Suprapubic skin (tissue), 4 donors: ENCODE data around the gene TAS1R3. TPM values are rescaled to one million over a fixed set of nuclear protein-coding genes. Genes with fewer than 3 reads are reported as not detected.

ENCODE experiments used
- DNase-seq, 2 donors: peaks; one replicate each; pipeline ENCODE4 v3.0.0-alpha.2; 2019; ENCODE audit warnings: low spot score in 2 of 2
- H3K27ac ChIP-seq: fragments of 200-600 bp; sonication (generic); one replicate; pipeline ENCODE4 v1.5.1; 2019
- H3K27me3 ChIP-seq: fragments of 200-600 bp; sonication (generic); one replicate; pipeline ENCODE4 v1.5.1; 2019
- H3K36me3 ChIP-seq: fragments of 200-600 bp; sonication (generic); one replicate; pipeline ENCODE4 v1.5.1; 2019
- H3K4me1 ChIP-seq: fragments of 200-600 bp; sonication (generic); one replicate; pipeline ENCODE4 v1.5.1; 2019
- H3K4me3 ChIP-seq: fragments of 200-600 bp; sonication (generic); one replicate; pipeline ENCODE4 v1.5.1; 2019; ENCODE audit warnings: mild to moderate bottlenecking
- H3K9me3 ChIP-seq: fragments of 200-600 bp; sonication (generic); one replicate; pipeline ENCODE4 v1.5.1; 2019
- EP300 ChIP-seq: sonication (generic); formaldehyde crosslinking; IDR thresholded peaks from one replicate; pipeline ENCODE4 v1.6.1; 2017; ENCODE audit warnings: antibody characterized with exemption
- POLR2A ChIP-seq, 2 donors: fragments of 450-650 bp; IDR thresholded peaks; one replicate each; pipeline ENCODE4 v1.6.1; 2017; ENCODE audit warnings: antibody characterized with exemption in 2 of 2, mild to moderate bottlenecking in 2 of 2, moderate library complexity in 2 of 2
- POLR2AphosphoS5 ChIP-seq, 3 donors: sonication (generic); formaldehyde crosslinking; IDR thresholded peaks; one replicate each; pipeline ENCODE4 v1.6.1; 2017; ENCODE audit warnings: antibody characterized with exemption in 3 of 3
- WGBS: methylation state at CpG from one replicate; pipeline ENCODE4 v1.1.5; 2018; 5-methylcytosine and 5-hydroxymethylcytosine counted together
- total RNA-seq, 4 donors: library from RNA; depleted of rRNA; stranded (reverse); fragments of >200 nt; gene quantifications; one replicate each; pipeline ENCODE4 v1.1.0, GENCODE V29; 2016
- TF ChIP-seq, protein P1 (sequence below), 2 donors: fragments of 200-600 bp in 1 of 2; fragments of 450-650 bp in 1 of 2; sonication (generic) in 1 of 2; IDR thresholded peaks; one replicate each; pipeline ENCODE4 v1.5.1; 2016 to 2019; ENCODE audit warnings: antibody characterized with exemption in 2 of 2, mild to moderate bottlenecking in 1 of 2, moderate library complexity in 1 of 2

TAS1R3 gene
- total RNA-seq = 1 to 10 TPM in 1 of 4 donors, under 1 TPM in 3; 0.56 to 1.8 (median 0.82) TPM

DNA sequence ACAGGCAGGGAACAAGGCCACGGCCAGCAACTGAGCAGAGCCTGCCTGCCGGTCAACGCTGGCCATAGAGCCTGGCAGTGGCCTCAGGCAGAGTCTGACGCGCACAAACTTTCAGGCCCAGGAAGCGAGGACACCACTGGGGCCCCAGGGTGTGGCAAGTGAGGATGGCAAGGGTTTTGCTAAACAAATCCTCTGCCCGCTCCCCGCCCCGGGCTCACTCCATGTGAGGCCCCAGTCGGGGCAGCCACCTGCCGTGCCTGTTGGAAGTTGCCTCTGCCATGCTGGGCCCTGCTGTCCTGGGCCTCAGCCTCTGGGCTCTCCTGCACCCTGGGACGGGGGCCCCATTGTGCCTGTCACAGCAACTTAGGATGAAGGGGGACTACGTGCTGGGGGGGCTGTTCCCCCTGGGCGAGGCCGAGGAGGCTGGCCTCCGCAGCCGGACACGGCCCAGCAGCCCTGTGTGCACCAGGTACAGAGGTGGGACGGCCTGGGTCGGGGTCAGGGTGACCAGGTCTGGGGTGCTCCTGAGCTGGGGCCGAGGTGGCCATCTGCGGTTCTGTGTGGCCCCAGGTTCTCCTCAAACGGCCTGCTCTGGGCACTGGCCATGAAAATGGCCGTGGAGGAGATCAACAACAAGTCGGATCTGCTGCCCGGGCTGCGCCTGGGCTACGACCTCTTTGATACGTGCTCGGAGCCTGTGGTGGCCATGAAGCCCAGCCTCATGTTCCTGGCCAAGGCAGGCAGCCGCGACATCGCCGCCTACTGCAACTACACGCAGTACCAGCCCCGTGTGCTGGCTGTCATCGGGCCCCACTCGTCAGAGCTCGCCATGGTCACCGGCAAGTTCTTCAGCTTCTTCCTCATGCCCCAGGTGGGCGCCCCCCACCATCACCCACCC, at the start of gene TAS1R3:
Gene TAS1R3, plus strand, starts transcription at position 213 of the 898 bp plus-strand sequence. Its CDS starts 66 bp downstream, at position 279.
- Histone ChIP-seq H3K36me3 (peaks cover 29% of the 10 kb centered on the region), H3K27ac (no peak within 1 kb of the TSS), H3K27me3 (no peaks in the 10 kb centered on the region), H3K9me3 (no peaks in the 10 kb centered on the region), H3K4me3 (no peak within 1 kb of the TSS), H3K4me1 (peaks cover 46% of the 10 kb centered on the region)
- DNase-seq = no peak
- 35% methylated on average over 17 of the region's 41 CpGs for WGBS
- TF ChIP-seq POLR2AphosphoS5 (IDR thresholded peaks at IDR 0.05) = no peak
- TF ChIP-seq POLR2A (IDR thresholded peaks at IDR 0.05) = no peak
- TF ChIP-seq EP300 = no peak
- TF ChIP-seq, protein P1, sequence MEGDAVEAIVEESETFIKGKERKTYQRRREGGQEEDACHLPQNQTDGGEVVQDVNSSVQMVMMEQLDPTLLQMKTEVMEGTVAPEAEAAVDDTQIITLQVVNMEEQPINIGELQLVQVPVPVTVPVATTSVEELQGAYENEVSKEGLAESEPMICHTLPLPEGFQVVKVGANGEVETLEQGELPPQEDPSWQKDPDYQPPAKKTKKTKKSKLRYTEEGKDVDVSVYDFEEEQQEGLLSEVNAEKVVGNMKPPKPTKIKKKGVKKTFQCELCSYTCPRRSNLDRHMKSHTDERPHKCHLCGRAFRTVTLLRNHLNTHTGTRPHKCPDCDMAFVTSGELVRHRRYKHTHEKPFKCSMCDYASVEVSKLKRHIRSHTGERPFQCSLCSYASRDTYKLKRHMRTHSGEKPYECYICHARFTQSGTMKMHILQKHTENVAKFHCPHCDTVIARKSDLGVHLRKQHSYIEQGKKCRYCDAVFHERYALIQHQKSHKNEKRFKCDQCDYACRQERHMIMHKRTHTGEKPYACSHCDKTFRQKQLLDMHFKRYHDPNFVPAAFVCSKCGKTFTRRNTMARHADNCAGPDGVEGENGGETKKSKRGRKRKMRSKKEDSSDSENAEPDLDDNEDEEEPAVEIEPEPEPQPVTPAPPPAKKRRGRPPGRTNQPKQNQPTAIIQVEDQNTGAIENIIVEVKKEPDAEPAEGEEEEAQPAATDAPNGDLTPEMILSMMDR (IDR thresholded peaks at IDR 0.05) = no peak

DNA sequence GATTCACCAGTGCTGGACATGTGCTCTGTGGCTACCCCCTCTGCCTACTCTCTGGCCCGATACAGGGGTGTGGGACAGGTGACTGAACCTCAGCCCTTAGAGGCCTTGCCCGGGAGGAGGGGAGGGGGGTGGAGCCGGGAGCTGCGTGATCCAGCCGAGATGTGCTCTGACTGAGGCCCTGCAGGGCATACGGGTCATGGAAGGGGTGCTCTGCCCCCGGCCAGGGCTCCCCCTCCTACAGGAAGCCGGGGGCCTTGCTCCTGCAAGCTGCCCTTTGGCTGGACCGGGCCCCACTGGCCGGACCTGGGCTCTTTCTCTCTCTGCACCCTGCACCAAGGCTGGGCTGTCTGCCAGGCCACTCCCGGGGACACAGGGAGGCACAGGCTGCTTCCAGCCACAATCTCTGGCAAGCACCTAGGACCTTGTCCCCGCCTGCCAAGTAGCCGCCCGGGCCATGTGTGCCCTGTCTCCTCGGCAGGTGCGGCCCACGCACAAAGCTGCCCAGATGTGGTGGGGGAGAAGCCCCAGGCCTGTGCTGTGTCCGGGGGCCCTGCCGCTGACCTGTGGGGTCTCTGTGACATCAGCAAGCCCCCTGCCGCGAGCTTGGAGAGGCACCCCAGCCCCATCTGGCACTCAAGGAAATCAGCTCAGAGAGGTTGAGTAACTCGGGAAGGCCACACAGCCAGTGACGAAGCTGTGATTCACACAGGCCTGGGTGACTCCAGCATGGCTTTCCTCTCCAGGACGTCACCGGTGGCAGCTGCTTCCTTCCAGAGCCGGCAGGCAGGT, 49.4 kb upstream of the TAS1R3 start:
- TF ChIP-seq POLR2A (IDR thresholded peaks at IDR 0.05) (no peak), EP300 (no peak), POLR2AphosphoS5 (IDR thresholded peaks at IDR 0.05) (no peak)
- TF ChIP-seq, protein P1 (IDR thresholded peaks at IDR 0.05) = no peak
- 46% methylated on average over 5 of the region's 26 CpGs for WGBS
- Histone ChIP-seq H3K27ac (no peak overlapping the region), H3K36me3 (no peaks in the 10 kb centered on the region), H3K27me3 (peaks cover 21% of the 10 kb centered on the region), H3K4me3 (no peak overlapping the region), H3K9me3 (no peaks in the 10 kb centered on the region), H3K4me1 (peaks cover 12% of the 10 kb centered on the region)
- no peak for DNase-seq

DNA sequence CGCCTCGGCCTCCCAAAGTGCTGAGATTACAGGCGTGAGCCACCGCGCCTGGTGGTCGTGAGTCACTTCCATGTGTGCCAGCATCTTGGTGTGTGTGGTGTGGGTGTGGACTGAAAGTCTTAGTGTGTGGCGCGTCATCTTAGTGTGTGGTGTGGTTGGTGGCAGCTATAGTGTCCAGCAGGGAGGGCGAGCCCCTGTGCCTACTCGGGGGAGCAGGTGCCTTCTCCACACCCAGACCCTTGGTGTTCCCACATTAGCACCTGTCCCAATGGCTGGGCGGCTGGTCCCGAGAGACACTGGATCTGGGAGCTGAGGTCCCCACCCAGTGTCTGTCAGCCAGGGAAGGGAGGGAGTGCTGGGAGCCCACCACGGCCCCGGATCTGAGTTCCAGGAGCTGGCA, 48.1 kb upstream of the TAS1R3 start:
- Histone ChIP-seq H3K4me1 (peaks cover 12% of the 10 kb centered on the region), H3K9me3 (no peaks in the 10 kb centered on the region), H3K27ac (no peak overlapping the region), H3K27me3 (peaks cover 32% of the 10 kb centered on the region), H3K36me3 (no peaks in the 10 kb centered on the region), H3K4me3 (no peak overlapping the region)
- 72% methylated on average over 9 of the region's 14 CpGs for WGBS
- DNase-seq = no peak
- TF ChIP-seq EP300 (no peak), POLR2AphosphoS5 (IDR thresholded peaks at IDR 0.05) (no peak), POLR2A (IDR thresholded peaks at IDR 0.05) (no peak)
- TF ChIP-seq, protein P1 (IDR thresholded peaks at IDR 0.05) = no peak

DNA sequence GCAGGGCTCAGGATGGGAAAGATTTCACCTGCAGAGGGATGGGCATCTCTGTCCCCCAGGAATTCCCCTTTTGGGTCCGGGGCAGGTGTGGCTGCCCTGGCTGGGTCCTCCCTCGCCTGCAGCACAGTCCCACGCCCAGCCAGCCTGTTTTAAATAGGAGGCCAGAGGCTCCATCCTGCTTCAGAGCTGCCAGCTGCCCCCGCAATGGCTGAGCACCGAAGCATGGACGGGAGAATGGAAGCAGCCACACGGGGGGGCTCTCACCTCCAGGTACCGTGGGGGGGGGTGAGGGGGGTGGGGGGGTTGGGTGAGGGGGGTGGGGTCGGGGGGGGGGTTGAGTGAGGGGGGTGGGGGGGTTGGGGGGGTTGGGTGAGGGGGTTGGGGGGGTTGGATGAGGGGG, 47.3 kb upstream of the TAS1R3 start:
- WGBS = 0% methylated on average over 2 of the region's 9 CpGs
- H3K9me3 ChIP-seq = no peaks in the 10 kb centered on the region

More for the DNA sequence above, 47.3 kb upstream of the TAS1R3 start:
- H3K27me3 ChIP-seq = peaks cover 33% of the 10 kb centered on the region
- no peak overlapping the region for H3K4me3 ChIP-seq
- no peak for TF ChIP-seq POLR2AphosphoS5 (IDR thresholded peaks at IDR 0.05)
- no peak for TF ChIP-seq POLR2A (IDR thresholded peaks at IDR 0.05)
- TF ChIP-seq, protein P1 (IDR thresholded peaks at IDR 0.05) = no peak
- TF ChIP-seq EP300 = no peak
- H3K27ac ChIP-seq = no peak overlapping the region
- peaks cover 12% of the 10 kb centered on the region for H3K4me1 ChIP-seq
- H3K36me3 ChIP-seq = no peaks in the 10 kb centered on the region
- no peak for DNase-seq
